GM12873 (cell line): ENCODE measurements around the gene HOXC12.

ENCODE experiments used
- TF ChIP-seq, protein P1 (sequence below): IDR thresholded peaks from 2 replicates; pipeline ENCODE4 v1.5.1; 2012; ENCODE audit warnings: low read depth, mild to moderate bottlenecking, moderate library complexity, low read length, control low read depth; ENCODE audit not compliant: insufficient read depth; ENCODE audit errors: missing control alignments

HOXC12 gene

GRCh38 chr12:53955036-53955775 lies 503 bp downstream of the HOXC12 start:
- TF ChIP-seq, protein P1, sequence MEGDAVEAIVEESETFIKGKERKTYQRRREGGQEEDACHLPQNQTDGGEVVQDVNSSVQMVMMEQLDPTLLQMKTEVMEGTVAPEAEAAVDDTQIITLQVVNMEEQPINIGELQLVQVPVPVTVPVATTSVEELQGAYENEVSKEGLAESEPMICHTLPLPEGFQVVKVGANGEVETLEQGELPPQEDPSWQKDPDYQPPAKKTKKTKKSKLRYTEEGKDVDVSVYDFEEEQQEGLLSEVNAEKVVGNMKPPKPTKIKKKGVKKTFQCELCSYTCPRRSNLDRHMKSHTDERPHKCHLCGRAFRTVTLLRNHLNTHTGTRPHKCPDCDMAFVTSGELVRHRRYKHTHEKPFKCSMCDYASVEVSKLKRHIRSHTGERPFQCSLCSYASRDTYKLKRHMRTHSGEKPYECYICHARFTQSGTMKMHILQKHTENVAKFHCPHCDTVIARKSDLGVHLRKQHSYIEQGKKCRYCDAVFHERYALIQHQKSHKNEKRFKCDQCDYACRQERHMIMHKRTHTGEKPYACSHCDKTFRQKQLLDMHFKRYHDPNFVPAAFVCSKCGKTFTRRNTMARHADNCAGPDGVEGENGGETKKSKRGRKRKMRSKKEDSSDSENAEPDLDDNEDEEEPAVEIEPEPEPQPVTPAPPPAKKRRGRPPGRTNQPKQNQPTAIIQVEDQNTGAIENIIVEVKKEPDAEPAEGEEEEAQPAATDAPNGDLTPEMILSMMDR, result no peak

DNA sequence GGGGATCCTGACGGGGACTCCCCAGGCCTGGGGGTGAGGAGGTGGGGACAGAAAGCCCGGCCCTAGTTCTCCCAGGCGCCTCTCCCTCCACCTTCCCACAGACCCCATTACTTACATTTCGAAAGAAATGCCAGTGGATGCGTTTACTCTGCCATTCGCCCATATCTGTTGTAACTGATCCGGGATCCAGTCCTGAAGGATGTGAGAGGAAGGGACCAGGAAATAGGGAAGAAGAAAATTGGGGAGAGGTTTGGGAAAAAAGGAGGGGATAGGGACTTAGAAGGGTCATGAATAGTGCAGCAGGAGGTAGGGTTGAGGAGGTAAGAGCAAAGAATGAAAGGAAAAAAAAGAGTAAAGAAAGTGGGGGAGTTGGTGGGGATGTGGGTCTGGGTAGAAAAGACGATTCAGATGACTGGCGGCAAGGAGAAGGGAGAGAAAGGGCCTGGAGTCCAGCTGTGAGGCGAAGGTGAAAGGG lies 1.1 kb downstream of the HOXC12 start:
- TF ChIP-seq, protein P1, result no peak

DNA sequence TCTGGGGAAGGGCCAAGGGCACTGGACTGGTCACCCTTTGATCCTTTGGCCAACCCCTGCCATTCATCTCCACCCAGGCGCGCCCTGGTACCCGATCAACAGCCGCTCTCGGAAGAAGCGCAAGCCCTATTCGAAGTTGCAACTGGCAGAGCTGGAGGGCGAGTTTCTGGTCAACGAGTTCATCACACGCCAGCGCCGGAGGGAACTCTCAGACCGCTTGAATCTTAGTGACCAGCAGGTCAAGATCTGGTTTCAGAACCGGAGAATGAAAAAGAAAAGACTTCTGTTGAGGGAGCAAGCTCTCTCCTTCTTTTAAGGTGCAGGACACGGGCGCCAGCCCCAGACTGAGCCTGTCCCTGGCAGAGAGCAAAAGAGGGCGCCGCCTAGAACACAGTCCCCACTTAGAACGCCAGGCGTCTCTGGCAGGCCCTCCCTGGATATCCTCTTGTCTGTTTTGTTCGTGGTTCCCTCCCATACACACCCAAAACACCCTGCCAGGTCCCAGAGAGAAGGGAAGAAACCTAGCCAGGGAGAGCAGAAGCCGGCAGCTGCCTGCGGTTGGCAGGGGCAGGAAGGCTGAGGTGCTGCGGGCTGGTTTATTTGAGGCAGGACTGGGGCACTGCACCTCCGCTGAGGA lies 1.7 kb downstream of the HOXC12 start:
- TF ChIP-seq, protein P1, result no peak

- TF ChIP-seq, protein P1, result no peak
These were observed 2.3 kb downstream of the HOXC12 start for GRCh38 chr12:53956914-53957536.

- TF ChIP-seq, protein P1, result no peak
These were observed 3.4 kb downstream of the HOXC12 start for GRCh38 chr12:53958128-53958527.

DNA sequence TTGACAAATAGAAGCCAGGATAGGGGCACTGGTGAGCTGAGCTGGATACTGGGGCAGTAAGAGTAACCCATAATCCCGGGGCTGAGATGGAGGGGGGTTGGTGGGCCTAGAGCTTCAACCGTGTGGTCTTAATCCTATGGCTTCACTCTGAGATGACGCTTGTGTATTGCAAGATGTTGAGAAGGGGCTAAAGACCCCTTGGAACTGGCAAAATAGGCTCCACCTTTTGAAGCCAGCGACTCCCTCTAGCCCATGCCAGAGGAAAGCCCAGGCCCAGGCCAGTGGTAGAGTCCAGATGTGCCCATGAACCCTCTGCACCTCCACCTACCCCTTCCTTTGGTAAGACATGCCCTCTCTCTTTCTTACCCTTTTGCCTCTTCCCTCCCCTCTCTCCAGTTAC lies 4.6 kb downstream of the HOXC12 start:
- TF ChIP-seq, protein P1, result no peak

DNA sequence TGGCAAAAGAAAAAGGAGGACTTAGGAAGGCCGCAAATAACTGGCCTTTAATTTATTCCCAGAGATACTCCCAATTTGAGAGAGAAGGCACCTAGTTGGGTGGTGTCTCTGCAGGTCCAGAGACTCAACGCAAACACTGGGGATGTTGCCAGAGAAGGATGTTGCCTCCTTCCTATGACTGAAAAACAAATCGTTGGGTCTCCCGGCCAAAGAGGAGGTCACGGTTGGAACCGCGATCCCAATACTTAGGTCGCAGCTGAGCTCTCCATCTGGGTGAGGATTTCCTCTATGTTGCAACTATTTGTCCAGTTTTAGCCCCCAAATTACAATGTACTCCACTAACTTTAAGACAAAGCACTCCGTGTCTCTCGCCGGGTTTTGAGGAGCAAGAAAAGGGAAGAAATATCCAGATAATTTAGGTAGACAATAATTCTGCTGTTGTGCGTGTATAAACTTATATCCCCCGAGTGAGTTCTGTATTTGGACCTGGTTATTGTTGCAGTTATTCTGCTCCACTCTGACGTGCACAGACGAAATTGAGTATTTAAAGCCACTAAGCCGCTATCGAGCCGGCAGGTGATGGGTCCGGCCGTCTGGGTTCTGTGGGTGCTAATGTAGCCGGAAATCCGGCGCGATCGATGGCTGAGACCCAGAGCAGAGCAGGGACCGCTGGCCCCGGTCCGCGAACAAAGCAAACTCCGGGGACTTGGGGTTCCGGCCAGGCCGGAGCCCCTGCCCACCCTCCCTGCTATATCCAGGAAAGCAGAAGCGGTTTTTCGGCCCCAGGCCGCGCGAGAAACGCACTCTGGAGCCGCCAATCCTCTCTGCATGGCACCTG lies 5.7 kb downstream of the HOXC12 start:
- TF ChIP-seq, protein P1, result no peak
